Measurements from ENCODE around the gene C1orf174. TPM values are rescaled to one million over a fixed set of nuclear protein-coding genes. Genes with fewer than 3 reads are reported as not detected.

C1orf174 gene
- polyA plus RNA-seq, 3 donors, result 19.1 to 46.0 (median 21.3) TPM

GRCh38 chr1:3922851-3923250 lies 22.8 kb upstream of the C1orf174 start:
- Mint-ChIP-seq H3K4me3 (no peak overlapping the region), H3K36me3 (no peaks in the 10 kb centered on the region), H3K27me3 (ENCODE audit: low read depth in 3 of 3) (peaks cover 10 to 14% (median 11%) of the 10 kb centered on the region in 3 donors), H3K27ac (no peak overlapping the region), H3K9me3 (peaks cover 0 to 6% (median 0%) of the 10 kb centered on the region in 7 donors), H3K4me1 (no peaks in the 10 kb centered on the region)
- no peak overlapping the region for H3K4me2 ChIP-seq (replicated peaks; ENCODE audit: extremely low read depth, low read length, poor library complexity, severe bottlenecking)
- H3K27ac ChIP-seq (ENCODE audit: low read depth in 1 of 2, low read length in 2 of 2), result no peak overlapping the region
- H3K4me1 ChIP-seq (ENCODE audit: control insufficient read depth in 1 of 2, insufficient read depth in 2 of 2, low read length in 2 of 2), result no peaks in the 10 kb centered on the region
- no peak overlapping the region for H3K9ac ChIP-seq (ENCODE audit: insufficient read depth, low read length, poor library complexity, severe bottlenecking)
- DNase-seq, result no peak
- H3K36me3 ChIP-seq (replicated peaks in 1 of 2; ENCODE audit: control insufficient read depth in 1 of 2, insufficient read depth in 2 of 2, low read length in 2 of 2), result no peaks in the 10 kb centered on the region
- H3K27me3 ChIP-seq (ENCODE audit: control insufficient read depth in 2 of 2, insufficient read depth in 2 of 2, low read length in 2 of 2), result no peaks in the 10 kb centered on the region
- intact Hi-C loops (cut with micrococcal nuclease), result no loop called here
- H3K9me3 ChIP-seq (replicated peaks in 1 of 2; ENCODE audit: control insufficient read depth in 1 of 2, insufficient read depth in 1 of 2, low read length in 2 of 2), result no peaks in the 10 kb centered on the region
- no peaks in the 10 kb centered on the region for H3K79me2 ChIP-seq (ENCODE audit: insufficient read depth, low read length)
- 79% methylated on average over 6 of the region's 6 CpGs for WGBS (ENCODE audit: insufficient coverage)
- H4K20me1 ChIP-seq (ENCODE audit: insufficient read depth, low read length), result no peaks in the 10 kb centered on the region
- H2AFZ ChIP-seq (ENCODE audit: insufficient read depth, low read depth, low read length, poor library complexity, severe bottlenecking), result no peak overlapping the region
- H3K4me3 ChIP-seq (replicated peaks in 1 of 3; ENCODE audit: low read depth in 2 of 3, low read length in 3 of 3), result no peak overlapping the region
- TF ChIP-seq CTCF (IDR thresholded peaks at IDR 0.05), result no peak

- WGBS (ENCODE audit: insufficient coverage), result 80% methylated on average over 1 of the region's 6 CpGs
- Mint-ChIP-seq H3K27me3 (ENCODE audit: low read depth in 3 of 3) (peaks cover 10 to 15% (median 15%) of the 10 kb centered on the region in 3 donors), H3K36me3 (no peaks in the 10 kb centered on the region), H3K4me3 (no peak overlapping the region), H3K9me3 (peaks cover 0 to 6% (median 0%) of the 10 kb centered on the region in 7 donors), H3K4me1 (no peaks in the 10 kb centered on the region), H3K27ac (no peak overlapping the region)
- no peak overlapping the region for H2AFZ ChIP-seq (ENCODE audit: insufficient read depth, low read depth, low read length, poor library complexity, severe bottlenecking)
- intact Hi-C loops (cut with micrococcal nuclease), result no loop called here
- no peaks in the 10 kb centered on the region for H3K4me1 ChIP-seq (ENCODE audit: control insufficient read depth in 1 of 2, insufficient read depth in 2 of 2, low read length in 2 of 2)
- DNase-seq, result no peak
- no peak overlapping the region for H3K4me3 ChIP-seq (replicated peaks in 1 of 3; ENCODE audit: low read depth in 2 of 3, low read length in 3 of 3)
- TF ChIP-seq CTCF (IDR thresholded peaks at IDR 0.05), result no peak
- H3K4me2 ChIP-seq (replicated peaks; ENCODE audit: extremely low read depth, low read length, poor library complexity, severe bottlenecking), result no peak overlapping the region
- H4K20me1 ChIP-seq (ENCODE audit: insufficient read depth, low read length), result no peaks in the 10 kb centered on the region
- H3K36me3 ChIP-seq (replicated peaks in 1 of 2; ENCODE audit: control insufficient read depth in 1 of 2, insufficient read depth in 2 of 2, low read length in 2 of 2), result no peaks in the 10 kb centered on the region
- H3K9ac ChIP-seq (ENCODE audit: insufficient read depth, low read length, poor library complexity, severe bottlenecking), result no peak overlapping the region
- H3K79me2 ChIP-seq (ENCODE audit: insufficient read depth, low read length), result no peaks in the 10 kb centered on the region
- no peaks in the 10 kb centered on the region for H3K9me3 ChIP-seq (replicated peaks in 1 of 2; ENCODE audit: control insufficient read depth in 1 of 2, insufficient read depth in 1 of 2, low read length in 2 of 2)
- no peaks in the 10 kb centered on the region for H3K27me3 ChIP-seq (ENCODE audit: control insufficient read depth in 2 of 2, insufficient read depth in 2 of 2, low read length in 2 of 2)
- no peak overlapping the region for H3K27ac ChIP-seq (ENCODE audit: low read depth in 1 of 2, low read length in 2 of 2)
Measured at GRCh38 chr1:3922201-3922725, 22.2 kb upstream of the C1orf174 start.
